Measurements from ENCODE around the gene TTC4. TPM values are rescaled to one million over a fixed set of nuclear protein-coding genes. Genes with fewer than 3 reads are reported as not detected.

TTC4 gene
- total RNA-seq, result 16.6 TPM
- polyA plus RNA-seq, result 14.2 TPM

DNA sequence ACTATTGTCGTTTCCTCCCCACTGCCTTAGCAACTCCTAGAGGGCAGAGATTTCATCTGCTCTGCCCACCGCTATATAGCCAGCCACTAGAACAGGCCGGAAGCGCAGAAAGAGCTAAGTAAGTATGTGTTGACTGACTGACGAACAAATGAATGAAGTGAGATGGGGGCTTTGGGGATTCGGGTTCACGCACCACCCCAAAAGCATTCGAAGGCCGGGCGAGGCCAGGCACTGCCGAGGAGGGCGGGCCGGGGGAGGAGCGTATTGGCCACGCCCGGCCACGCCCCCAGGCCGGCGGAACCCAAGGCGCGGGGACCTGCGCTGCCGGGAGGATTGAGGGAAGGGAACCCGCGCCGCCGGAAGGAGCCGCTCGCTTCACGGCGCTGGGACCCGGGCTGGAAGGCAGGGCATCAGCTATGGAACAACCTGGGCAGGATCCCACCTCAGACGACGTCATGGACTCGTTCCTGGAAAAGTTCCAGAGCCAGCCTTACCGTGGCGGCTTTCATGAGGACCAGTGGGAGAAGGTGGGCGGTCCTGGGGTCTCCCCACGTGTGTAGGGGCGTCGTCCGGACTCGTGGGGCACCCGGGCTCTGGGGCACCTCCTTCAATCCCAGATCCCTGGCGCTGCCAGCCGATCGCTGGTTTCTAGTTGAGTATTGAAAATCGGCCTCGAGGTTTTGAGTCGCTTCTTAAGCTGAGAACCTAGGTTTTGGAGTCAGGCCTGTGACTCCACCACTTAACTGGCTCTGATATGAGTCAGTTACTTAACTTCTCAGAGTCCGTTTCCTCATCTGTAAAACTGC, at the start of gene TTC4:
Gene TTC4, plus strand, starts transcription at position 369 of the 806 bp plus-strand sequence. Its CDS starts 48 bp downstream, at position 417.
- Histone ChIP-seq H3K27ac (ENCODE audit: low read depth) (peak within 1 kb of the TSS; percentile 4), H3K4me3 (ENCODE audit: low read depth, low read length) (peak within 1 kb of the TSS; percentile 85), H3K36me3 (ENCODE audit: insufficient read depth) (peaks cover 8% of the 10 kb centered on the region), H3K4me1 (ENCODE audit: insufficient read depth) (no peaks in the 10 kb centered on the region)
- WGBS, result under 1% methylated on average over 51 of the region's 51 CpGs
- peak; percentile 29 for DNase-seq (ENCODE audit: extremely low spot score)

GRCh38 chr1:54666333-54666732, 49.3 kb upstream of the TTC4 start:
- 87% methylated on average over 6 of the region's 6 CpGs for WGBS
- Histone ChIP-seq H3K27ac (ENCODE audit: low read depth) (no peak overlapping the region), H3K4me1 (ENCODE audit: insufficient read depth) (no peaks in the 10 kb centered on the region), H3K4me3 (ENCODE audit: low read depth, low read length) (no peak overlapping the region), H3K36me3 (ENCODE audit: insufficient read depth) (no peaks in the 10 kb centered on the region)
- no peak for DNase-seq (ENCODE audit: extremely low spot score)

GRCh38 chr1:54667797-54668196, 47.9 kb upstream of the TTC4 start:
- Histone ChIP-seq H3K4me3 (ENCODE audit: low read depth, low read length) (no peak overlapping the region), H3K36me3 (ENCODE audit: insufficient read depth) (no peaks in the 10 kb centered on the region), H3K4me1 (ENCODE audit: insufficient read depth) (no peaks in the 10 kb centered on the region), H3K27ac (ENCODE audit: low read depth) (no peak overlapping the region)
- no peak for DNase-seq (ENCODE audit: extremely low spot score)
- 88% methylated on average over 2 of the region's 2 CpGs for WGBS

GRCh38 chr1:54668567-54668966, 47.1 kb upstream of the TTC4 start:
- H3K4me1 ChIP-seq (ENCODE audit: insufficient read depth), result no peaks in the 10 kb centered on the region
- DNase-seq (ENCODE audit: extremely low spot score), result no peak
- H3K4me3 ChIP-seq (ENCODE audit: low read depth, low read length), result no peak overlapping the region
- no peak overlapping the region for H3K27ac ChIP-seq (ENCODE audit: low read depth)
- 82% methylated on average over 2 of the region's 2 CpGs for WGBS
- H3K36me3 ChIP-seq (ENCODE audit: insufficient read depth), result no peaks in the 10 kb centered on the region

DNA sequence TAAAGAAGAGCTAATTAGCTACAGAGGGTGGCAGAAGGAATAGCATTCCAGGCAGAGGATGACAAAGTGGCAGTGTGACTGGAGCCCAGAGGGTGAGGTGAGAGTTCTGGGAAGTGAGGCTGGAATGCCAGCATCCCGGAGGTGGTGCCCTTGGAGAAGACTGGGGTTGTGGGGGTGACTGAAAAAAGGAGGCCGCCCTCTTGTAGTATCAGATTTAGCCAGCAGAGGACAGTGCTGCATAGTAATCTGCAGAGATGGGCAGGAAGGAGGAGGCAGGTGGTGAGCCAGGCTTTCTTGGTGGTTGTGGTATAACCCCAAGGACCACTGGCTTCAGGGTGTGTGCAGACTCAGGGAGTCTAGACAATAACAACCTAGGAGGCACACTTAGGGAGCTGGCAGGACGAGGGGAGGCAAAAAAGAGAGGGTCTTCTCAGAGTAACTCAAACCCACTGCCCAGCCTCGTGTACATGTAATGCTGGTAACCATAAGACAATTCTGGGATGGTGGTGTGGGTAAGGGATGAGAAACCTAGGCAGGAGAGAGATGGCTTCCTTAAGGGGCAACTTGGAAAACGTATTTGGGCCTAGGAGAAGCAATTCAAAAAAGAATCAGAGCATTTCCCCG, 43.6 kb upstream of the TTC4 start:
- Histone ChIP-seq H3K4me3 (ENCODE audit: low read depth, low read length) (no peak overlapping the region), H3K36me3 (ENCODE audit: insufficient read depth) (no peaks in the 10 kb centered on the region), H3K27ac (ENCODE audit: low read depth) (no peak overlapping the region), H3K4me1 (ENCODE audit: insufficient read depth) (no peaks in the 10 kb centered on the region)
- DNase-seq (ENCODE audit: extremely low spot score), result no peak
- 63% methylated on average over 6 of the region's 6 CpGs for WGBS

DNA sequence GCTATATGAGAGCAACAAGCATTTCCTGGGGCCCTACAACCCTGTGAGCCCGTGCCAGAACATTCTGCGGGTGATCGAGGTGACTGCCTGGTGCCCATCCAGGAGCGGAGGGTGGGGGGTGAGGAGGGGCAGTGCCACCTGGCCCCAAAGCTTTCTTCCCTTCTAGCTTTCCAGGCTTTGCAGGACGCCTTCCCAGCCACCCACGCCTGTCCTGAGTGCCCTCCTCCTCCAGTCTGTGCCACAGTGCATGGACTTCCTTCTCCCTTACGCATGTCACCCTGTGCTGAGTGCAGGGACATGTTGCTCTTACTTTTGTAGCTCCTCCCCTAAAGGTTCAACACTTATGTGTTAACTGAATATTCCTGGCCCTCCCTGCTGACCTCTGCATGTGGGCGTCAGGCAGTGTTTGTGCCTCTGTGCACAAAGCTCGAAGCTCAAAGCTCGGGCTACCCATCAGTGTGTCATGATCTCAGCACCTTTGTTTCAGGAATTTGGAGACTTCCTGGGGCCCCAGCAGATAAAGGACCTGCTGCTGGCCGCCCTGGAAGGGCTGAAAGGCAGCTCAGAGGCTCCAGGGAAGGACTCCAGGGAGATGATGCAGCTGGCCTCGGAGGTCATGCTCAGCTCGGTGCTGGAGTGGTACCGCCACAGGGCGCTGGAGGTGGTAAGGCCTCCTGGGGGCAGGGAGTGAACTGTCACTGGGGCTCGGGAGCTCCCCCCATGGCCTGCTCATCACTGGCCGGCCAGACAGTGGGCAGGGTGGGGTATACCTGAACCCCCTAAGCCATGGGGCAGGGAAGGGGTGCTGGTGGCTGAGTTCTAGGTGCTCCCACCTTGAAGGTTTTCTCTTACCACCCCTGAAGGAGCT, 36.7 kb upstream of the TTC4 start:
- Histone ChIP-seq H3K27ac (ENCODE audit: low read depth) (no peak overlapping the region), H3K4me1 (ENCODE audit: insufficient read depth) (no peaks in the 10 kb centered on the region), H3K4me3 (ENCODE audit: low read depth, low read length) (no peak overlapping the region), H3K36me3 (ENCODE audit: insufficient read depth) (no peaks in the 10 kb centered on the region)
- DNase-seq (ENCODE audit: extremely low spot score), result no peak
- 78% methylated on average over 17 of the region's 17 CpGs for WGBS

- Histone ChIP-seq H3K4me1 (ENCODE audit: insufficient read depth) (no peaks in the 10 kb centered on the region), H3K4me3 (ENCODE audit: low read depth, low read length) (no peak overlapping the region), H3K27ac (ENCODE audit: low read depth) (no peak overlapping the region), H3K36me3 (ENCODE audit: insufficient read depth) (no peaks in the 10 kb centered on the region)
- DNase-seq (ENCODE audit: extremely low spot score), result no peak
- WGBS, result 89% methylated on average over 7 of the region's 7 CpGs
These were observed 36.0 kb upstream of the TTC4 start for GRCh38 chr1:54679706-54680105.

DNA sequence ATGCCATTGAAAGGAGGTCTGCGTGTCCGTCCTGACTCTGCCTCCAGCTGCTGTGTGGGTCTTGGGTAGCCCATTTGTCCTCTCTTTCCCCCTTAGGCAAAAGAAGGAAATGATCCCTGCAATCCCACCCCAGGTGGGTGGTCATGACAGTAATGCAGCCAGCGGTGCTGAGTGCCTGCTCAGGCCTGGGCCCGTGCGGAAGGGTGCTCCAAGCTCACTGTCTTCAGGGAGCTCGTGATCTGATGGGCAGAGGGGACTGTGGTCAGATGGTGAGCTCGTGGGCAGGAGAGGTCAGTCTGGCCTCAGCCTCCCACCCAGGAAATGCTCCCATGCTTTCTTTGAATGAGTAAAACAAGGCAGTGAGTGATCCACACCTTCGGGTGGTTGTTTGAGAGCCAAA, 35.3 kb upstream of the TTC4 start:
- Histone ChIP-seq H3K4me3 (ENCODE audit: low read depth, low read length) (no peak overlapping the region), H3K36me3 (ENCODE audit: insufficient read depth) (no peaks in the 10 kb centered on the region), H3K4me1 (ENCODE audit: insufficient read depth) (no peaks in the 10 kb centered on the region), H3K27ac (ENCODE audit: low read depth) (no peak overlapping the region)
- 80% methylated on average over 8 of the region's 8 CpGs for WGBS
- DNase-seq (ENCODE audit: extremely low spot score), result no peak

DNA sequence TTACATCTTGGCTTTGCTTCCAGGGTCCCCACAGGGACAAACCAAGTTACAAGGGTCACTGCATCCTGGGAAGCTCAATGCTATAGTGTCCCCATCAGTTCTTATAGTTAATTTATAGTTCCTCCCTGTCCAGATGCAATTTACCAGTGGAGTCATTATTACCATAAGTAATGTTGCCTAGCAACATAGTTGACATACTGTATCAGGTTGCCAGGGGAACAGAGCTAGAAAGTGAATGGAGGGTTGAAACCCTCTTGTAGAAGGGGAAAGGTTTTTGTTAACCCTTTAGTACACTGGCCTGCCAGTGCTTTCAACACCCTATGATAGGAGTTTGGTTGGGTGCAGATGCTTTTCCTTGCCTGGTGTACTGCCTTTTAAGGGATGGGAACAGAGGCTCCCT, 34.3 kb upstream of the TTC4 start:
- H3K4me1 ChIP-seq (ENCODE audit: insufficient read depth), result no peaks in the 10 kb centered on the region
- DNase-seq (ENCODE audit: extremely low spot score), result peak; percentile 8
- H3K27ac ChIP-seq (ENCODE audit: low read depth), result no peak overlapping the region
- no peak overlapping the region for H3K4me3 ChIP-seq (ENCODE audit: low read depth, low read length)
- no peaks in the 10 kb centered on the region for H3K36me3 ChIP-seq (ENCODE audit: insufficient read depth)

GRCh38 chr1:54683453-54683852, 32.2 kb upstream of the TTC4 start:
- Histone ChIP-seq H3K36me3 (ENCODE audit: insufficient read depth) (no peaks in the 10 kb centered on the region), H3K4me3 (ENCODE audit: low read depth, low read length) (no peak overlapping the region), H3K4me1 (ENCODE audit: insufficient read depth) (no peaks in the 10 kb centered on the region), H3K27ac (ENCODE audit: low read depth) (no peak overlapping the region)
- 82% methylated on average over 6 of the region's 6 CpGs for WGBS
- no peak for DNase-seq (ENCODE audit: extremely low spot score)

- Histone ChIP-seq H3K4me3 (ENCODE audit: low read depth, low read length) (no peak overlapping the region), H3K4me1 (ENCODE audit: insufficient read depth) (no peaks in the 10 kb centered on the region), H3K36me3 (ENCODE audit: insufficient read depth) (no peaks in the 10 kb centered on the region), H3K27ac (ENCODE audit: low read depth) (no peak overlapping the region)
- WGBS, result 94% methylated on average over 4 of the region's 4 CpGs
- no peak for DNase-seq (ENCODE audit: extremely low spot score)
These were observed 30.2 kb upstream of the TTC4 start for GRCh38 chr1:54685335-54685905.

- Histone ChIP-seq H3K4me3 (ENCODE audit: low read depth, low read length) (no peak overlapping the region), H3K36me3 (ENCODE audit: insufficient read depth) (no peaks in the 10 kb centered on the region), H3K4me1 (ENCODE audit: insufficient read depth) (no peaks in the 10 kb centered on the region), H3K27ac (ENCODE audit: low read depth) (no peak overlapping the region)
- DNase-seq (ENCODE audit: extremely low spot score), result no peak
- 81% methylated on average over 11 of the region's 11 CpGs for WGBS
These were observed 29.5 kb upstream of the TTC4 start for GRCh38 chr1:54686155-54686554.

DNA sequence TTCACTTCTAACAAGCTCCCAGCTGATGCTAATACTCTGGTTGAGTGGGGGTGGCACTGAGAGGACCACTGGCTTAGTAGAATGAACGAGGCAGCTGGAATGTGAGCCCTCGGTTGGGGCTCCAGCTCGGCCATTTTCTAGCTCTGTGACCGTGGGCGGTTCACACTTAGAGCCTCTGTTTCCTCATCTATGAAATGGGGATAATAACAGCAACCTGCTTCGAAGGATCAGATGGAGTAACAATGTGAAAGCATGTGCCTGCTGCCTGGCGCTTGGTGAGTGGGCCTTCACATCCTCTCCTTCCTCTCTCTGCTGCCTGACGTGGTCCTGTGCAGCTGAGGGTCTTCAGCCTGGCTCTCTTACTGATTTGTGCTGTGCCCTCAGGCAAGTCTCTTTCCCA, 20.9 kb upstream of the TTC4 start:
- DNase-seq (ENCODE audit: extremely low spot score), result no peak
- Histone ChIP-seq H3K36me3 (ENCODE audit: insufficient read depth) (no peaks in the 10 kb centered on the region), H3K4me1 (ENCODE audit: insufficient read depth) (no peaks in the 10 kb centered on the region), H3K4me3 (ENCODE audit: low read depth, low read length) (no peak overlapping the region), H3K27ac (ENCODE audit: low read depth) (no peak overlapping the region)
- WGBS, result 84% methylated on average over 8 of the region's 8 CpGs
